ENCODE results near the gene OR5B3. TPM values are rescaled to one million over a fixed set of nuclear protein-coding genes. Genes with fewer than 3 reads are reported as not detected.
"Not testable (repeated sequence)": the region's sequence is repeated elsewhere in the genome, so short reads cannot be mapped to it uniquely, and the experiment has no call there.

The OR5B3 gene
- total and polyA plus RNA-seq, 3 donors from 2014 or later: not detected

GRCh38 chr11:58438486-58438885 is 31.8 kb upstream of the OR5B3 start:
- H3K36me3 ChIP-seq (ENCODE audit: low read depth, missing control alignments): no peaks in the 10 kb centered on the region
- 75 to 85% methylated on average over 4 of the region's 4 CpGs for WGBS, 2 donors
- H3K9me3 ChIP-seq: no peaks in the 10 kb centered on the region
- no peak for TF ChIP-seq POLR2A (IDR thresholded peaks at IDR 0.05)
- no peak for TF ChIP-seq CTCF (IDR thresholded peaks at IDR 0.05)
- no peaks in the 10 kb centered on the region for H3K4me1 ChIP-seq
- intact Hi-C loops (cut with DNase I; ENCODE audit: low total_unique reads): no loop called here
- H3K4me3 ChIP-seq: no peak overlapping the region
- DNase-seq: no peak
- H3K27me3 ChIP-seq: no peaks in the 10 kb centered on the region
- no peak overlapping the region for H3K27ac ChIP-seq

- Histone ChIP-seq H3K4me3 (no peak overlapping the region), H3K27me3 (no peaks in the 10 kb centered on the region), H3K9me3 (no peaks in the 10 kb centered on the region), H3K4me1 (no peaks in the 10 kb centered on the region), H3K36me3 (ENCODE audit: low read depth, missing control alignments) (no peaks in the 10 kb centered on the region), H3K27ac (no peak overlapping the region)
- DNase-seq: no peak
- 53 to 65% methylated on average over 3 of the region's 3 CpGs for WGBS, 2 donors
- TF ChIP-seq POLR2A (IDR thresholded peaks at IDR 0.05) (no peak), CTCF (IDR thresholded peaks at IDR 0.05) (no peak)
- intact Hi-C loops (cut with DNase I; ENCODE audit: low total_unique reads): no loop called here
Observed at GRCh38 chr11:58434217-58434616, 27.5 kb upstream of the OR5B3 start.

GRCh38 chr11:58433638-58434203 is 27.0 kb upstream of the OR5B3 start:
- H3K4me3 ChIP-seq: no peak overlapping the region
- TF ChIP-seq CTCF (IDR thresholded peaks at IDR 0.05) (no peak), POLR2A (IDR thresholded peaks at IDR 0.05) (no peak)
- intact Hi-C loops (cut with DNase I; ENCODE audit: low total_unique reads): no loop called here
- H3K27me3 ChIP-seq: no peaks in the 10 kb centered on the region
- 73 to 82% methylated on average over 3 of the region's 3 CpGs for WGBS, 2 donors
- H3K36me3 ChIP-seq (ENCODE audit: low read depth, missing control alignments): no peaks in the 10 kb centered on the region
- no peaks in the 10 kb centered on the region for H3K4me1 ChIP-seq
- H3K9me3 ChIP-seq: no peaks in the 10 kb centered on the region
- no peak for DNase-seq
- no peak overlapping the region for H3K27ac ChIP-seq

- TF ChIP-seq POLR2A (IDR thresholded peaks at IDR 0.05) (no peak), CTCF (IDR thresholded peaks at IDR 0.05) (no peak)
- intact Hi-C loops (cut with DNase I; ENCODE audit: low total_unique reads): no loop called here
- Histone ChIP-seq H3K4me1 (no peaks in the 10 kb centered on the region), H3K36me3 (ENCODE audit: low read depth, missing control alignments) (no peaks in the 10 kb centered on the region), H3K9me3 (no peaks in the 10 kb centered on the region), H3K27ac (no peak overlapping the region), H3K4me3 (no peak overlapping the region), H3K27me3 (no peaks in the 10 kb centered on the region)
- WGBS, 2 donors: 67 to 69% methylated on average over 1 of the region's 1 CpG
- DNase-seq: no peak
Observed at GRCh38 chr11:58429273-58429672, 22.6 kb upstream of the OR5B3 start.

GRCh38 chr11:58428021-58428420 is 21.3 kb upstream of the OR5B3 start, which contains the start of gene OR5B2:
Gene OR5B2, minus strand, starts transcription at chr11:58428121. Its CDS starts 4,860 bp downstream, at chr11:58423261.
- no peak for DNase-seq
- Histone ChIP-seq H3K27me3 (no peaks in the 10 kb centered on the region), H3K9me3 (no peaks in the 10 kb centered on the region), H3K27ac (no peak within 1 kb of the TSS), H3K36me3 (ENCODE audit: low read depth, missing control alignments) (no peaks in the 10 kb centered on the region), H3K4me1 (no peaks in the 10 kb centered on the region), H3K4me3 (no peak within 1 kb of the TSS)
- TF ChIP-seq CTCF (IDR thresholded peaks at IDR 0.05) (no peak), POLR2A (IDR thresholded peaks at IDR 0.05) (no peak)
- 76 to 90% methylated on average over 3 of the region's 3 CpGs for WGBS, 2 donors
- intact Hi-C loops (cut with DNase I; ENCODE audit: low total_unique reads): no loop called here

GRCh38 chr11:58399622-58400021 is 7.1 kb downstream of the OR5B3 start:
- 80% methylated on average over 1 of the region's 2 CpGs; no CpG with 5 or more reads in 1 of the 2 donors for WGBS, 2 donors
- H3K4me1 ChIP-seq; H3K9me3 ChIP-seq; intact Hi-C loops (cut with DNase I; ENCODE audit: low total_unique reads); H3K36me3 ChIP-seq (ENCODE audit: low read depth, missing control alignments); H3K4me3 ChIP-seq; H3K27ac ChIP-seq; H3K27me3 ChIP-seq; DNase-seq: not testable (repeated sequence)
